Skin epidermis (tissue), 12 donors: Measurements from ENCODE around the gene ZNF283.
"Not testable (repeated sequence)": the region's sequence is repeated elsewhere in the genome, so short reads cannot be mapped to it uniquely, and the experiment has no call there.

Source experiments
- H3K27ac ChIP-seq, 21 experiments: fragments of 200-600 bp; sonication (generic) in 11 of 21; one replicate each; pipeline ENCODE4 v1.5.0; 2020; ENCODE audit warnings: mild to moderate bottlenecking in 3 of 21, inconsistent platforms in 2 of 21, moderate library complexity in 2 of 21
- H3K4me3 ChIP-seq, 7 experiments: fragments of 200-600 bp; sonication (generic) in 2 of 7; one replicate each; pipeline ENCODE4 v1.5.0; 2020; ENCODE audit warnings: inconsistent platforms in 2 of 7, mild to moderate bottlenecking in 2 of 7, moderate library complexity in 1 of 7

ZNF283 gene

GRCh38 chr19:43839139-43839538 lies 12.0 kb downstream of the ZNF283 start:
- H3K4me3 ChIP-seq = no peak overlapping the region
- H3K27ac ChIP-seq = no peak overlapping the region

- H3K4me3 ChIP-seq = no peak overlapping the region
Measured at GRCh38 chr19:43842007-43842406, 14.9 kb downstream of the ZNF283 start.

DNA sequence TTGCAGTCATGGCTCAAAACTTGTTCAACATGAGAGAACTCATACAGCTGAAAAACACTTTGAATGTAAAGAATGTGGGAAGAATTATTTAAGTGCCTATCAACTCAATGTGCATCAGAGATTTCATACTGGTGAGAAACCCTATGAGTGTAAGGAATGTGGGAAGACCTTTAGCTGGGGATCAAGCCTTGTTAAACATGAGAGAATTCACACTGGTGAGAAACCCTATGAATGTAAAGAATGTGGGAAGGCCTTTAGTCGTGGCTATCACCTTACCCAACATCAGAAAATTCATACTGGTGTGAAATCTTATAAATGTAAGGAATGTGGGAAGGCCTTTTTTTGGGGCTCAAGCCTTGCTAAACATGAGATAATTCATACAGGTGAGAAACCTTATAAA lies 20.1 kb downstream of the ZNF283 start:
- Histone ChIP-seq H3K27ac (no peak overlapping the region), H3K4me3 (no peak overlapping the region)

More at GRCh38 chr19:43842007-43842406, 14.9 kb downstream of the ZNF283 start:
- H3K27ac ChIP-seq = no peak overlapping the region

DNA sequence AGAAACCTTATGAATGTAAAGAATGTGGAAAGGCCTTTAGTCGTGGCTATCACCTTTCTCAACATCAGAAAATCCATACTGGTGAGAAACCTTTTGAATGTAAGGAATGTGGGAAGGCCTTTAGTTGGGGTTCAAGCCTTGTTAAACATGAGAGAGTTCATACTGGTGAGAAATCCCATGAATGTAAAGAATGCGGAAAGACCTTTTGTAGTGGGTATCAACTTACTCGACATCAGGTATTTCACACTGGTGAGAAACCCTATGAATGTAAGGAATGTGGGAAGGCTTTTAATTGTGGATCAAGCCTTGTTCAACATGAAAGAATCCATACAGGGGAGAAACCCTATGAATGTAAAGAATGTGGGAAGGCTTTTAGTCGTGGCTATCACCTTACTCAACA lies 20.8 kb downstream of the ZNF283 start:
- no peak overlapping the region for H3K27ac ChIP-seq
- no peak overlapping the region for H3K4me3 ChIP-seq

- H3K27ac ChIP-seq = no peak overlapping the region
- no peak overlapping the region for H3K4me3 ChIP-seq
Measured at GRCh38 chr19:43848821-43849220, 21.7 kb downstream of the ZNF283 start.

- Histone ChIP-seq H3K4me3 (no peak overlapping the region), H3K27ac (no peak overlapping the region)
Measured at GRCh38 chr19:43858174-43858573, 31.1 kb downstream of the ZNF283 start.

DNA sequence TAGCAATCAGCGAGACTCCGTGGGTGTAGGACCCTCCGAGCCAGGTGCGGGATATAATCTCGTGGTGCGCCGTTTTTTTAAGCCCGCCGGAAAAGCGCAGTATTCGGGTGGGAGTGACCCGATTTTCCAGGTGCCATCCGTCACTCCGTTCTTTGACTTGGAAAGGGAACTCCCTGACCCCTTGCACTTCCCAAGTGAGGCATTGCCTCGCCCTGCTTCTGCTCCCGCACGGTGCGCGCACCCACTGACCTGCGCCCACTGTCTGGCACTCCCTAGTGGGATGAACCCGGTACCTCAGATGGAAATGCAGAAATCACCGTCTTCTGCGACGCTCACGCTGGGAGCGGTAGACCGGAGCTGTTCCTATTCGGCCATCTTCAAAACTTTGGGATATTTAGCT lies 39.8 kb downstream of the ZNF283 start:
- not testable (repeated sequence) for H3K4me3 ChIP-seq

DNA sequence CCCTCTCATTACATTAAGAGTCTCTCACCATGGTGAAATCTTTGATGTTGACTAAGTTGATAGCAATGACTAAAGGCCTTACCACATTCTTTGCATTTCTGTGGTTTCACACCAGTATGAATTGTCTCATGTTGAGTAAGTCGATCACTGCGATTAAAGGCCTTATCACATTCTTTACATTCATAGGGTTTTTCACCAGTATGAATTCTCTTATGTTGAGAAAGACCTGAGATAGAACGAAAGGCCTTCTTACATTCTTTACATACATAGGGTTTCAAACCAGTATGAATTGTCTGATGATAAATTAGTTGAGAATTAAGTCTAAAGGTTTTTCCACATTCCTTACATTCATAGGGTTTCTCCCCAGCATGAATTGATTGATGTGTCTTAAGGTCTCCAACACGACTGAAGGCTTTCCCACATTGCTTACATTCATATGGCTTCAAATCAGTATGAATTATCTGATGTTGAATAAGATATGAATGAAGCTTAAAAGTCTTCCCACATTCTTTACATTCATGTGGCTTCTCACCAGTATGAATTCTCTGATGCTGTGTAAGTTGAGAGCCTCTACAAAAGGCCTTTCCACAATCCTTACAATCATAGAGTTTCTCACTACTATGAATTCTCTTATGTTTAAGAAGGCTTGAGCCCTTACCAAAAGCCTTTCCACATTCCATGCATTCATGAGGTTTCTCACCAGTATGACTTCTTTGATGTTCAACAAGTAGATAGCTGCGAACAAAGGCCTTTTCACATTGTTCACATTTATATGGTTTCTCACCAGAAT lies 45.6 kb downstream of the ZNF283 start:
- no peak overlapping the region for H3K27ac ChIP-seq
- no peak overlapping the region for H3K4me3 ChIP-seq

More for the DNA sequence above, 39.8 kb downstream of the ZNF283 start:
- not testable (repeated sequence) for H3K27ac ChIP-seq

GRCh38 chr19:43880483-43880882 lies 53.4 kb downstream of the ZNF283 start:
- H3K4me3 ChIP-seq = no peak overlapping the region
- no peak overlapping the region for H3K27ac ChIP-seq

DNA sequence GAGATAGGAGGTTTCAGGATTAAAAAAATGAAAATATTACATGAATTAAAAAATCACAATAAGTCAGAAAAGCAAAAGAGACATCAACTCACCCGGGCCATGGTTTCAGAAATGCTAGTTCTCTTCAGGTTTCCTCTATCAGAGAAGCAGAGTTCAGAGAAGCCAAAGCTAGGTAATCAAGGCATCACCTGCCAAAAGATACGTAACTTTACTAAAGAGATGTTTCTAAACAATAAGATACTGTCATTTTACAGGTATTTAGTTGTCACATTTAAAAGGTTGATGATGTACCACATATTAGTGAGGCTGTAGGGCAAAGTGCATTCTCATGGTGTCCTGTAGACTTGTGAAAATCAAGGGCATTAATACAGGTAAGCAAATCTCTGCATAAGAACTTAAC lies 56.7 kb downstream of the ZNF283 start, which contains the start of gene ZNF404:
Gene ZNF404, minus strand, starts transcription at position 101 of the 400 bp plus-strand sequence.
- no peak within 1 kb of the TSS for H3K4me3 ChIP-seq
- H3K27ac ChIP-seq = no peak within 1 kb of the TSS

DNA sequence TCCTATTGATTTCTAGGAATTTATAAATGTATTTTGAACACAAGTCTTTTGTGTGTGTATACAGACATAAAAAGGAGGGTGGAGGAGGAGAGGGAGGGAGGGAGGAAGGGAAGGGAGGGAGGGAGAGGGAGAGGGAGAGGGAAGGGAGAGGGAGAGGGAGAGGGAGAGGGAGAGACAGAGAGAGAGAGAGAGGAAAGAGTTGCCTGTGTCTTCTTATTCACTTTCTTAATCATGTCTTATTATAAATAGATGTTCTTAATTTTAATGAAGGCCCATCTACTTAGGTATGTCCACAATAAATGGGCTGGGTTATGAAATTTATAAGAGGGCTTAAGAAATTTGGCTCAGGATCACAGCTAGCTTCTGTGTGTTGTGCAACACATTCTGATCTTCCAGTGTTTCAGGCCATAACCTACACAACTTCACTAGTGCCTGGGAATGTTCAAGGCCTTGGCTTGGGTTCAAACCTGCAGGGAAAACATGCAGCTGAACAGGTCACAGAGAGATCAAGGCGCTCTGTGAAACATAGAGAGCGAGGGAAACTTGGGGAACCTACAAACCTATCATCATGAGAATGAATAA lies 68.7 kb downstream of the ZNF283 start:
- Histone ChIP-seq H3K27ac (no peak overlapping the region), H3K4me3 (no peak overlapping the region)
